BLaER1 treated with 17β-estradiol and CSF1 and Interleukin-3, amounts not matched to agents 10 nM and 100 nM (cell line): Measurements from ENCODE around the gene TEX2.

Experiments used
- H3K27ac ChIP-seq, 11 experiments: shearing (Covaris generic); formaldehyde crosslinking; 2 replicates each; pipeline ENCODE4 v1.8.1; 2022
- H3K27me3 ChIP-seq, 11 experiments: shearing (Covaris generic); formaldehyde crosslinking; 2 replicates each; pipeline ENCODE4 v1.8.1; 2022
- H3K36me3 ChIP-seq, 11 experiments: shearing (Covaris generic); formaldehyde crosslinking; 2 replicates each; pipeline ENCODE4 v1.8.1; 2022
- H3K4me1 ChIP-seq, 10 experiments: shearing (Covaris generic); formaldehyde crosslinking; 2 replicates each; pipeline ENCODE4 v1.8.1; 2022
- H3K4me2 ChIP-seq, 11 experiments: shearing (Covaris generic); formaldehyde crosslinking; 2 replicates each; pipeline ENCODE4 v1.8.1; 2022
- H3K4me3 ChIP-seq, 10 experiments: shearing (Covaris generic); formaldehyde crosslinking; 2 replicates each; pipeline ENCODE4 v1.8.1; 2022
- H3K9ac ChIP-seq, 11 experiments: shearing (Covaris generic); formaldehyde crosslinking; 2 replicates each; pipeline ENCODE4 v1.8.1; 2022
- H3K9me3 ChIP-seq, 11 experiments: shearing (Covaris generic); formaldehyde crosslinking; replicated peaks in 1 of 11; 2 replicates each; pipeline ENCODE4 v1.8.1; 2022
- H4K20me1 ChIP-seq, 11 experiments: shearing (Covaris generic); formaldehyde crosslinking; 2 replicates each; pipeline ENCODE4 v1.8.1; 2022
- Cebpa-rat ChIP-seq, 11 experiments: shearing (Covaris generic); IDR thresholded peaks; 2 replicates each; pipeline ENCODE4 v1.8.1; 2022

Gene TEX2

DNA sequence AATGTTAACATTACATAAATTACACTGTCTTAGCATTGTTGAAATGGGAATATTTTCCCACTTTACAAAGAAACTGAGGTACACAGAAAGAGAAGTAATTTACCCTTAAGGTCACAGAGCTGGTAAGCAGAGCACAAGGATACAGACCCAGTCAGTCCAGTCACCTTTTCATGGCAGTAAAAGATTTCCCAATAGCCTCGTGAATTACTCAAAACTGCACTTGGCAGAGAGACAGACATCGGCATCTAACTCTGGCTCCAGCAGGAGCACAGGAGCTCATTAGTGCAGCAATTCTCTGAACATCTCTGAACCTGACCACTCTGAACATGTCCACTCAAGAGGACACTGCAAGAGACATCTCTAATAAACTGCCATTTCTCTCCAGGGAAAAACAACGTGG lies 3.1 kb downstream of the TEX2 start:
- H4K20me1 ChIP-seq: peaks cover 14 to 73% (median 53%) of the 10 kb centered on the region in 11 experiments; a peak in 18 of 22 replicates
- no peak overlapping the region for H3K4me3 ChIP-seq
- H3K27ac ChIP-seq: no peak overlapping the region
- peaks cover 27 to 37% (median 32%) of the 10 kb centered on the region in 10 experiments for H3K4me1 ChIP-seq
- H3K36me3 ChIP-seq: peaks cover 0 to 7% (median 0%) of the 10 kb centered on the region in 11 experiments; a peak in 1 of 22 replicates
- TF ChIP-seq Cebpa-rat (IDR thresholded peaks at IDR 0.05): no peak
- H3K9ac ChIP-seq: no peak overlapping the region
- H3K4me2 ChIP-seq: peak overlapping the region in 8 of 11 experiments; percentile 79 to 99 (median 90); a peak in 10 of 22 replicates
- no peaks in the 10 kb centered on the region for H3K9me3 ChIP-seq
- H3K27me3 ChIP-seq: no peaks in the 10 kb centered on the region; a peak in 2 of 22 replicates

DNA sequence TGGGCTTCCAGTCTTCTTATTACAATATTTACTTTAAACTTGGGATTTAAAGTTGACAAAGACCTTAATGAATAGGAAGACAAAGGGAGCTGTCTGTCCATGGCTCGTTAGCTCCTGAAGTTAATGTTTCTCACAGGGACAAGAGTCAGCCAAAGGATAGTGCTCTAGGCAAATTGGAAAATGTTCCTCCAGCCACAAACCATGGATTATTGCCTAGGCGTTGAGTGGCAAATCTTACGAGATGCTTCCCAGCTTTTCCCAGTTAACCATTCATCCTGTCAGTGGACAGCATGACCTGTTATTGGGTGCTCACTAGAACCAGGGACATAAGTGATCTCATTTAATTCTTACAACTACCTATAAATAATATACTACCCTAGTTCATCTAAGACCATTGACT lies 3.6 kb downstream of the TEX2 start:
- H3K4me1 ChIP-seq: peaks cover 27 to 36% (median 32%) of the 10 kb centered on the region in 10 experiments
- no peak overlapping the region for H3K4me2 ChIP-seq
- H3K9me3 ChIP-seq: no peaks in the 10 kb centered on the region
- no peak overlapping the region for H3K4me3 ChIP-seq
- no peak for TF ChIP-seq Cebpa-rat (IDR thresholded peaks at IDR 0.05)
- peaks cover 16 to 78% (median 55%) of the 10 kb centered on the region in 11 experiments; a peak in 19 of 22 replicates for H4K20me1 ChIP-seq
- peaks cover 0 to 7% (median 0%) of the 10 kb centered on the region in 11 experiments; a peak in 1 of 22 replicates for H3K36me3 ChIP-seq
- no peak overlapping the region for H3K9ac ChIP-seq
- H3K27ac ChIP-seq: no peak overlapping the region
- H3K27me3 ChIP-seq: no peaks in the 10 kb centered on the region; a peak in 2 of 22 replicates

DNA sequence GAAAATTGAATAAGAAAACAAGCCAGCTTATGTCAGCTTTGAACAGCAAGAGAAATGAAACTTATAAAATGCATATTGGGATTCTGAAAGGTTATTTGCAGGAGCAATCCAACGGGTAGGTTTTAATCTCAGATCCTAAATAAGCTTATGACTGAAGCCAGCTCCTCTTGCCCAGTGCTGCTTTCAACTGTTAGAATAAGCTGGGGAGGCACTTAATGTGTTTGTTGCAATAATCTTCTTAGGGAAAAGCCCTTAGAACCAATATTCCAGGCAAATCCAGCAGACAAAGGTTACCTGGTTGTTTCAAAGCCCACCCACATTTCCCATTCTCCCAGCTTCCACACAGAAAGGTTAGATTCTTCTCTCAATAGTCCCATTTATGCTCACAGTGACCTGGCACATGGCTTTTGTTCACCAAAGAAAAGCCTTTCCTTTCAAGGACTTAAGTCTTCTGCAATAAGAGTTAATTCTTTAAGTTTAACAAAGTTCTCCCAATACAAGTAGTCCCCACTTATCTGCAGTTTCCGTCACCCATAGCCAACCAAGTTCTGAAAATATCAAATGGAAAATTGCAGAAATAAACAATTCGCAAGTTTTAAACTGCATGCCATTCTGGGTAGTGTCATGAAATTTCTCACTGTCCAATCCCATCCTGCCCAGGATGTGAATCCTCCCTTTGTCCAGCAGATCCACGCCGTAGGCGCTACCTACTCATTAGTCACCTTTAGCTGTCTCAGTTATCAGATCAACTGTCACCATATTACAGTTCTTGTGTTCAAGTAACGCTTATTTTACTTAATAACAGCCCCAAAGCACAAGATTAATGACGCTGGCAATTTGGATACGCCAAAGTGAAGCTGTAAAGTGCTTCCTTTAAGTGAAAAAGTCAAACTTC lies 5.9 kb downstream of the TEX2 start:
- no peak for TF ChIP-seq Cebpa-rat (IDR thresholded peaks at IDR 0.05)
- Histone ChIP-seq H3K27ac (no peak overlapping the region), H3K9ac (no peak overlapping the region)

DNA sequence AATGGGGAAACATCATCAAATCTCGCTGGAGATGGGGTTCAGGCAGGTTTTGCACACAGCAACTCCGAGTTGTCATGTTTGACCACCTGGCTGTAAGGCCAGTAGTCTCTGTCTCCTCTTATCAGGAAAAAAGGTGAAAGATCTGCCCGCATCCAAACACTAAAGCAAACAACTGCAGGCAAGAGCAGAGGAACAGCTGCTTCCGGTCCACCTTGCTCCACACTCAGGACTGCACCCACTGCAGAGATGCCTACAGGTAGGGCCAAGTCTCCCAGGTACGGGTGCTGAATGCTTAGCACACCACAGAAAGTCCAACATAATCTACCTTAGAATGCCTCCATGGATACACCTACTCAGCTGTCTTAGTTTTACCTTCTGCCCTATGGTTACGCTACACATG lies 7.3 kb downstream of the TEX2 start:
- Histone ChIP-seq H3K4me3 (no peak overlapping the region), H3K36me3 (peaks cover 0 to 7% (median 0%) of the 10 kb centered on the region in 11 experiments; a peak in 2 of 22 replicates), H3K4me1 (peaks cover 3 to 13% (median 8%) of the 10 kb centered on the region in 10 experiments), H3K27me3 (no peaks in the 10 kb centered on the region), H3K4me2 (no peak overlapping the region), H4K20me1 (peaks cover 13 to 97% (median 74%) of the 10 kb centered on the region in 11 experiments; a peak in 18 of 22 replicates), H3K27ac (no peak overlapping the region), H3K9me3 (no peaks in the 10 kb centered on the region), H3K9ac (no peak overlapping the region)
- TF ChIP-seq Cebpa-rat (IDR thresholded peaks at IDR 0.05): no peak

More for the DNA sequence above, 5.9 kb downstream of the TEX2 start:
- H3K27me3 ChIP-seq: no peaks in the 10 kb centered on the region; a peak in 2 of 22 replicates
- peaks cover 25 to 97% (median 71%) of the 10 kb centered on the region in 11 experiments; a peak in 19 of 22 replicates for H4K20me1 ChIP-seq
- no peak overlapping the region for H3K4me2 ChIP-seq
- H3K9me3 ChIP-seq: no peaks in the 10 kb centered on the region
- H3K36me3 ChIP-seq: peaks cover 0 to 7% (median 0%) of the 10 kb centered on the region in 11 experiments; a peak in 1 of 22 replicates
- peaks cover 17 to 27% (median 22%) of the 10 kb centered on the region in 10 experiments for H3K4me1 ChIP-seq
- no peak overlapping the region for H3K4me3 ChIP-seq

DNA sequence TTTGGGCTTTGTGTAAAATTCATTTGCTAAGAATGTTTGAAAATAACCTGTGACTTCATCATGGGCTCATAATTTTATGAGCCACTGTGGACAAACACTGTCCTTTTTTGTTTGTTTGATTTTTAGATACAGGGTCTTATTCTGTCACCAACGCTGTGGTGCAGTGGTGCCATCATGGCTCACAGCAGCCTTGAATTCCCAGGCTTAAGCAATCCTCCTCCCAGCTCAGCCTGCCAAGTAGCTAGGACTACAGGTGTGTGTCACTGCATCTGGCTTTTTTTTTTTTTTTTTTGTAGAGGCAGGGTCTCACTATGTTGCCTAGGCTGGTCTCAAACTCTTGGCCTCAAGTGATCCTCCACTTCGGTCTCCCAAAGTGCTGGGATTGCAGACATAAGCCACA lies 8.3 kb downstream of the TEX2 start:
- no peak overlapping the region for H3K4me2 ChIP-seq
- H3K9me3 ChIP-seq: no peaks in the 10 kb centered on the region
- peaks cover 0 to 7% (median 0%) of the 10 kb centered on the region in 11 experiments; a peak in 2 of 22 replicates for H3K36me3 ChIP-seq
- H3K4me3 ChIP-seq: no peak overlapping the region
- H3K27ac ChIP-seq: no peak overlapping the region
- peaks cover 4 to 97% (median 76%) of the 10 kb centered on the region in 11 experiments; a peak in 17 of 22 replicates for H4K20me1 ChIP-seq
- H3K9ac ChIP-seq: no peak overlapping the region
- no peaks in the 10 kb centered on the region for H3K27me3 ChIP-seq
- H3K4me1 ChIP-seq: peaks cover 0 to 3% (median 0%) of the 10 kb centered on the region in 10 experiments; a peak in 3 of 20 replicates
- no peak for TF ChIP-seq Cebpa-rat (IDR thresholded peaks at IDR 0.05)

DNA sequence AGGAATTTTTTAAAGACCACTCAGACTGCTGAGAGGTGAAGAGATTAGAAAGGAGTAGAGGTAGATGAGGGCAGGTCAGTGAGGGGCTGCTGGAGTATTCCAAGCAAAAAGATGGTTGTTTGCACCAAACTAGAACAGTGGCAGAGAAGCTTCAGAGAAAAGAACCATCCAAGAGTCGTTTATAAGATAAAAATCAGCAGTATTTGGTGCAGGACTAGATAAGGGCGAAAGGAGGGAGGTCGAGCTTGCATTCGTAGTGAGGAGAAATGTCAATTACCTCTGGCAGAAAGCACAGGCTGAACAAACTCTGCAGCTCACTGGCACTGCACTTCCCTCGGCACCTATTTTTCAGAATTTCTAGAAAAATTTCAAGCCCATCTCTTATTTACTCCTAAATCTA lies 9.6 kb downstream of the TEX2 start:
- H3K4me3 ChIP-seq: no peak overlapping the region
- H3K27me3 ChIP-seq: no peaks in the 10 kb centered on the region
- H3K27ac ChIP-seq: no peak overlapping the region
- H4K20me1 ChIP-seq: peaks cover 0 to 98% (median 84%) of the 10 kb centered on the region in 11 experiments; a peak in 17 of 22 replicates
- H3K36me3 ChIP-seq: peaks cover 0 to 7% (median 0%) of the 10 kb centered on the region in 11 experiments; a peak in 2 of 22 replicates
- H3K4me1 ChIP-seq: no peaks in the 10 kb centered on the region; a peak in 2 of 20 replicates
- TF ChIP-seq Cebpa-rat (IDR thresholded peaks at IDR 0.05): no peak
- no peak overlapping the region for H3K4me2 ChIP-seq
- no peaks in the 10 kb centered on the region for H3K9me3 ChIP-seq
- H3K9ac ChIP-seq: no peak overlapping the region

DNA sequence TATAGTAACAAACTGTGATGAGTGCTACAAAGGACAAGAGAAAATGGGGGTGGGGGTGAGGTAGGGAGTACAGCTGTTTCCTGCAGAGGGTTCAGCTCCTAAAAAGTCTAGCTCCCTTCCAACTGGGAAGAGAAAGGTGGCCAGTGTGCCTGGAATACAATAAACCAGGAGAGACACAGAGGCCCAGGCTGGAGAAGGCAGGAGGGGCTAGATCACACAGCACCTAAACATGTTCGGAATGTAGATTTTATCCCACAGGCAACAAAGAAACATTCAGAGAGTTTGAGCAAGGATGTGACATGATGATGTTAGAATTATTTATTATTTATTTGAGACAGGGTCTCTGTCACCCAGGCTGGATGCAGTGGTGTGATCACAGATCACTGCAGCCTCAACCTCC lies 10.2 kb downstream of the TEX2 start:
- TF ChIP-seq Cebpa-rat (IDR thresholded peaks at IDR 0.05): no peak
- Histone ChIP-seq H4K20me1 (peaks cover 0 to 96% (median 88%) of the 10 kb centered on the region in 11 experiments; a peak in 17 of 22 replicates), H3K4me1 (no peaks in the 10 kb centered on the region; a peak in 2 of 20 replicates), H3K27ac (no peak overlapping the region), H3K4me2 (no peak overlapping the region), H3K27me3 (no peaks in the 10 kb centered on the region), H3K4me3 (no peak overlapping the region), H3K9me3 (no peaks in the 10 kb centered on the region), H3K36me3 (peaks cover 0 to 7% (median 0%) of the 10 kb centered on the region in 11 experiments; a peak in 3 of 22 replicates), H3K9ac (no peak overlapping the region)

DNA sequence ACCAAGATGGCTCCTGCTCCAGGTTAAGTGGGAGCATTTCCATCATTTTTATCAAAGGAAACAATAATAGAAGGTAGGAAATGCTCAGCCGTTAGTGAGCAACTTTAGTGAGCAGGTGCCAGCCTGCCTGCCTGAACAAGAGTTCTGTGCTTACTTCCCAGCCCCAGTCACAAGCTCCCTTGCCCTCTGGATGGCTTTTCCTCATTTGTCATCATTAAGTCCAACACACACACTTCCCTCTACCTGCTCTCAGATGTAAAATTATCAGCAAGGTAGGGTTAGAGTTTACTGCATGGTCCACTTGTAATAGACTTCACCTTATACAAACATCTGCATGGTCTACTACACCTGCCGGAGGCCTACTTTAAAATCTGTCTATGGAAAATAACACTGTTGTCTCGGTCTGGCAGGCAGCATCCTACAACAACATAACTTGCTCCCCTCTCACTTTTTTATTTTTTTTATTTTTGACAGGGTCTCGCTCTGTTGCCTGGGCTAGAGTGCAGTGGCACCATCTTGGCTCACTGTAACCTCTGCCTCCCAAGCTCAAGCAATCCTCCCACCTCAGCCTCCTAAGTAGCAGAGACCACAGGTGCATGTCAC lies 12.7 kb downstream of the TEX2 start:
- H4K20me1 ChIP-seq: peaks cover 6 to 96% (median 69%) of the 10 kb centered on the region in 11 experiments; a peak in 17 of 22 replicates
- no peak for TF ChIP-seq Cebpa-rat (IDR thresholded peaks at IDR 0.05)
- H3K9me3 ChIP-seq: no peaks in the 10 kb centered on the region
- no peaks in the 10 kb centered on the region for H3K27me3 ChIP-seq
- H3K9ac ChIP-seq: no peak overlapping the region
- peaks cover 0 to 22% (median 4%) of the 10 kb centered on the region in 11 experiments; a peak in 6 of 22 replicates for H3K36me3 ChIP-seq
- H3K27ac ChIP-seq: no peak overlapping the region
- H3K4me2 ChIP-seq: no peak overlapping the region
- H3K4me3 ChIP-seq: no peak overlapping the region
- H3K4me1 ChIP-seq: no peaks in the 10 kb centered on the region; a peak in 2 of 20 replicates

DNA sequence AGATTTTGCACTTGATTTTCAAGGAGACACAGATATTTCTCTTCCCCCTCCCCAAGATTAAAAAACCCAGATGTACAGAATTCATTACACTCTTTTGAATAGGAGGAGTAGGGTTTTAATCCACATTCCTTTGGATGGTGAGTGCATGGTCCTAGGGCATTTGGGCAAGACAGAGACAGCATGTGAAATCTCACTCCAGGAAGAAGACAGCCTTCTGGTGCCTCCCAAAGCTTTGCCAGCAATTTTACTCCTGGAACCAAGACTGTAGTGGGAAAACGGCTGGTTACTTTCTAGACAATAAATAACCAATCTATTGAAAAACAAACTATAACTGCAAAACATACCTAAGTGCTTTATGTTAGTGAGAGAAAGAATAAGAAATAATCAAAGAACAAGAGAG lies 15.2 kb downstream of the TEX2 start:
- Histone ChIP-seq H3K4me3 (no peak overlapping the region), H3K4me2 (no peak overlapping the region), H3K27me3 (no peaks in the 10 kb centered on the region), H3K9me3 (no peaks in the 10 kb centered on the region), H3K27ac (no peak overlapping the region), H3K36me3 (peaks cover 0 to 22% (median 4%) of the 10 kb centered on the region in 11 experiments; a peak in 7 of 22 replicates), H3K9ac (no peak overlapping the region), H4K20me1 (peaks cover 6 to 93% (median 48%) of the 10 kb centered on the region in 11 experiments; a peak in 18 of 22 replicates), H3K4me1 (no peaks in the 10 kb centered on the region)
- TF ChIP-seq Cebpa-rat (IDR thresholded peaks at IDR 0.05): no peak
